ENCODE results near the gene TWF2. TPM values are rescaled to one million over a fixed set of nuclear protein-coding genes. Genes with fewer than 3 reads are reported as not detected.

TWF2 gene
- total RNA-seq, 1 experiment from 2014 or later, result 59.7 TPM

DNA sequence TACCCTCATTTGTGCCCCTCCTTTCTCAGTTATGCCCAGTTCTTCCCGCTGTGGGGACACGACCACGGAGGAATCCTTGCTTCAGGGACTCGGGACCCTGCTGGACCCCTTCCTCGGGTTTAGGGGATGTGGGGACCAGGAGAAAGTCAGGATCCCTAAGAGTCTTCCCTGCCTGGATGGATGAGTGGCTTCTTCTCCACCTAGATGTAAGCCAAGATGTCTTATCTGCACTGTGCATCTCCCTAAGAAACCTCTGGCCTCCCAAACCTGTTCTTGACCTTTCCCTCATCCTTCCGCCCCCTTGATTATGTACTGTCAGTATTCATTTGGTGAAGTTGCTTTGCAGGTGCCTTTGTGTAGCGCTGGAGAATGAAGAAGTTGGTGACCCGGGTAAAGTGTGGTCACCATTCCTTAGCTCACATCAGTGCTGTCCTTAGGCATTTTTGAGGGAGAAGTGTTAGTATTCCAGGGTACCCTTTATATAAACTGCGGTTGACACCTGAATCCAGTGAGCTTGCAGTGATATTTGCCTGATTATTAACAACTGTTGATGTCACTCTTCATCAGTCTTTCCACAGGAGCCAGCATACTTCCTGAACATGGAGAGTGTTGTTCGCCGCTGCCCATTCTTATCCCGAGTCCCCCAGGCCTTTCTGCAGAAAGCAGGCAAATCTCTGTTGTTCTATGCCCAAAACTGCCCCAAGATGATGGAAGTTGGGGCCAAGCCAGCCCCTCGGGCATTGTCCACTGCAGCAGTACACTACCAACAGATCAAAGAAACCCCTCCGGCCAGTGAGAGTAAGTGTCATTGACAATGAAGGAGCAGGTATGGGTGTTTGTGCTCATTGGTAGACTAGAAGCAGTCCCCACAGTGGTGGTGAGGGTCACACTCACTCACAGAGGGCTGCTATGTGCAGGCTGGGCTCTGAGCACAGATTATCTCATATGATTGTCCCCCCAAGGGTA, 40.0 kb downstream of the TWF2 start:
- no peak for DNase-seq (ENCODE audit: low read depth, low spot score)
- in situ Hi-C loops (cut with HindIII; ENCODE audit: low pct_unique_long_range_greater_than_20kb, low sequenced_read_pairs), result no loop called here

DNA sequence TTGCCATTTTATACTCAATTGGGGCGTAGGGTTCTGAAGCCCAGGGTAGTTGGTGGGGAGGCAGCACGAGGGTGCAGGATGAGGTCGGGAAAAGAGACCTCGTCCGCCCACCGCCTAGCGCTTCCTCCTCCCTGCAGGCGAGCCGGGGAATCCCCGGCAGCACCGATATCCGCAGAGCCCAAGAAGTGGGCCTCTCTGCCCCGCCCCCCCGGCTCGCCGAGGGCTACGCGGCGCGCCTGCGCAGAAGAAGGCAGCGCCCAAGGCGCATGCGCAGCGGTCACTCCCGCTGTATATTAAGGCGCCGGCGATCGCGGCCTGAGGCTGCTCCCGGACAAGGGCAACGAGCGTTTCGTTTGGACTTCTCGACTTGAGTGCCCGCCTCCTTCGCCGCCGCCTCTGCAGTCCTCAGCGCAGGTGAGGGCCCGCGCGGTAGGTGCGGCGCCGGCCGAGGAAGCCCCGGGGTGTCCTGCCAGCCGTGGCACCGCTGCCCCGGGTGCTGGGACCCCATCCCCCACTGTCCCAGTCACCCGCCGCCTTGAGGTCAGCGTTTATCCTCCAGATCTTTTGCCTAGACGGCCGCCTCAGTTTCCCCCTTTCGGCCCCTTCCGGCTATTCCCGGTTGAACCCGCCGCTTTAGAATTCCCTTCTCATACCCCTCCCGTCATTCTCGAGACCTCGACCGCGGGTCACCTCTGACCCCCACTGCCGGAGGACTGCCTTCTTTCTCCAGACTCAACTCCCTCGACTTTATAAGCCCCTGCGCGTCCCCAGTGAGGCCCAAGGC, 40.9 kb downstream of the TWF2 start, which contains the start of gene ALAS1:
Gene ALAS1 (plus strand): TSS at position 319 of the 784 bp plus-strand sequence. CDS start 1,082 bp downstream, outside the sequence.
- in situ Hi-C loops (cut with HindIII; ENCODE audit: low pct_unique_long_range_greater_than_20kb, low sequenced_read_pairs), result no loop called here
- DNase-seq (ENCODE audit: low read depth, low spot score), result peak; percentile 87

DNA sequence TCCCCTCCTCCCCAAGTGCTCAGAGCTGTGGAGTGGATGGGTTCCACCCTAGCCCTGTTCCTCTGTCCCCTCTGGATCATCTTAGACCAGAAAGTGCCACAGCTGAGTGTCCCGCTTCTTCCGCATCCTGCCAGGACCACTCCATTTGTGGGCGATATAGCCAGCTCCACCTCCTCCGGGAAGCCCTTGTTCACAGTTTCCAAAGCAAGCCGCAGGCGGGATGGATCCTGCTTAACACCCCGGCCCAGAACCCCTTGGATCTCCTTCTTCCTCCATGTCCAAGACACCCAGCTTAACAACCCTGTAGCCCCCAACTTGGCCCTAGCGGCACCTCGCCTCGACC, 41.5 kb downstream of the TWF2 start:
- in situ Hi-C loops (cut with HindIII; ENCODE audit: low pct_unique_long_range_greater_than_20kb, low sequenced_read_pairs), result no loop called here
- DNase-seq (ENCODE audit: low read depth, low spot score), result no peak

DNA sequence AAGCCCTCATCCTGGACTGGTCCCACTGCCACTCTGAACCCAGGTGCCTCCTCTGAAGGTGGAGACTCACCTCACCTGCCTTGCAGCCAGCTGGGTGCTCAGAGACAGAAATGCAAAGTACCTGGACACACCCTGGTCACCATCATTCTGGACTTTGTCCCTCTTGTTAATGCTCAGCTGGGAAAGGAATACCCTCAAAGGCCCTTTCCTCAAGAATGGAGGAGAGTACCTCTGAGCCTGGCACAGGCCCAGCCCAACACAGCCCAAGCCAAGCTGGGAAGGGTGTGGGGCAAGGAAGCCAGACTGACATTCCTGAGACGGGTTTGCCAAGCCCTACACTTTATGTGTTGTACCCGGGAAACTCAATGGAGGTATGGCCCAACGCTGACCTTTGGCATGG, 42.0 kb downstream of the TWF2 start:
- no peak for DNase-seq (ENCODE audit: low read depth, low spot score)
- in situ Hi-C loops (cut with HindIII; ENCODE audit: low pct_unique_long_range_greater_than_20kb, low sequenced_read_pairs), result no loop called here

DNA sequence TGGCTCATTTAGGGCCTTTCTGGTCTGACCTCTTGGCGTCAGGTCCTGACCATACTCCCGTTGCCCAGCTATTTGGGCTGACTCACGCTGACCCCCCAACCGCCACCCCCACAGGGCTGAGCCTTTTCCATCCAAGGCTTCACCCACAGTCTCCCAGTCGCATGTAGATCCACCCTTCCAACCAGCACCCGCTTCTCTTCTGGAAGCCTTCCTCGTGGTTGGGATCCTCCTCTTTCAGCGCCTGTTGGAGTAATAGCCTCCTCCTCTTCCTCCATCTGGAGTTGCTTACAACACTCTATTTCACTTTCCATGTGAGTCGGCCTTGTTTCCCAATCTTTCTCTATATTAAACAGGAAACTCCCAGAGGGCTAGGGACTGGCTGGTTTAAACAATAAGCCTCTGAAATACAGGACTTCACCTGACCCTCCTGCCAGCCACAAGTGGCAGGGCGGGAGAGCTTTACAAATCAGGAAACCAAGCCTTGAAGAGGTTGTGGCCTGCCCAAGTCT, 43.1 kb downstream of the TWF2 start:
- DNase-seq (ENCODE audit: low read depth, low spot score), result peak; percentile 89
- in situ Hi-C loops (cut with HindIII; ENCODE audit: low pct_unique_long_range_greater_than_20kb, low sequenced_read_pairs), result no loop called here

DNA sequence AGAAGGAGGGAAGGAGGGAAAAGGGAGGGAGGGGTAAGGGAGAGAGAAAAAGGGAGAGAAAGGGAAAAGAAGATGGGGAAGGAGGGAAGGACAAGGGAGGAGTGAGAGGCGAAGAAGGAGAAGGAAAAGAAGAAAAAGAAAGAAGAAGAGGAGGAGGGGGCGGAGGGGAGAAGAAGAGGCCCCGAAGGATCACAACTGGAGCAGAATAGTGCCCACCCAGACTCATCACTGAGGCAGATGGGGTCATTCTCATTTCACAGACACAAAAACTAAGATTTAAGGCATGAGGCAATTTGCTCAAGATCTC, 43.7 kb downstream of the TWF2 start:
- in situ Hi-C loops (cut with HindIII; ENCODE audit: low pct_unique_long_range_greater_than_20kb, low sequenced_read_pairs), result no loop called here
- DNase-seq (ENCODE audit: low read depth, low spot score), result no peak

DNA sequence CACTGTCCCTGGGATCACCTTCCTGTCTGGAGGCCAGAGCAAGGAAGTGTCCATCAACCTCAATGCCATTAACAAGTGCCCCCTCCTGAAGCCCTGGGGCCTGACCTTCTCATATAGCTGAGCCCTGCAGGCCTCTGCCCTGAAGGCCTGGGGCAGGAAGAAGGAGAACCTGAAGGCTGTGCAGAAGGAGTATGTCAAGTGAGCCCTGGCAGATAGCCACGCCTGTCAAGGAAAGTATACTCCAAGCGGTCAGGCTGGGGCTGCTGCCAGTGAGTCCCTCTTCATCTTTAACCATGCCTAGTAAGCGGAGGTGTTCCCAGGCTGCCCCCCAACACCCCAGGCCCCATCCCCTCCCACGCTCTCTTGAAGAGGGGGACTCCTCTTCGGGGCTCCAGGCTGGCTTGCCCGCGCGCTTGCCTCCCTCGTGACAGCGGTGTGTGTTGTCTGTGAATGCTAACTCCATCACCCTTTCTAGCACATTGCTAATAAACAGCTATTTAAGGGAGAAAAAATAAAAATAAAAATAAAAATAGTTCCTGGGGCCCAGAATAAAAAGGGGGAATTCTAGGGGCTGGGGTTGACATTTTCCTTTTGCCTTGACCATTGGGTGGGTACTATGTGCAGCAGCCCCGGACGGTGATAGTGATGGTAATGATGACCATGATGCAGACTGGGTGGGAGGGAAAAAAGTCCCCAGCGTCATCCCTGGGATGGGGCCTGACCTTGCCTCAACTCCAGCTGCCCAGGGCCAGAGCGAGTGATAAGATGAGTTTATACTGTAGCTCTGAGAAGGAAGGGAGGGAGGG, 44.3 kb downstream of the TWF2 start:
- no peak for DNase-seq (ENCODE audit: low read depth, low spot score)
- in situ Hi-C loops (cut with HindIII; ENCODE audit: low pct_unique_long_range_greater_than_20kb, low sequenced_read_pairs), result no loop called here

DNA sequence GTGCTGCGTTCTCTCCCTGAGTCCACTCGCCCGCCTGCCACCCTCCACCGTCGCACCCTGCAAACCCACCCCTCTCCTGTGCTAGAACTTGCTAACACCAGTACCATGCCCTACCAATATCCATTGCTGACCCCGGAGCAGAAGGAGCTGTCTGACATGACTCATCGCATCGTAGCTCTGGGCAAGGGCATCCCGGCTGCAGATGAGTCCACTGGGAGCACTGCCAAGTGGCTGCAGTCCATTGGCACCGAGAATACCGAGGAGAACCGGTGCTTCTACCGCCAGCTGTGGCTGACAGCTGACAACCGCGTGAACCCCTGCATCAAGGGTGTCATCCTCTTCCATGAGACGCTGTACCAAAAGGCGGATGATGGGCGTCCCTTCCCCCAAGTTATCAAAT, 45.9 kb downstream of the TWF2 start:
- DNase-seq (ENCODE audit: low read depth, low spot score), result no peak
- in situ Hi-C loops (cut with HindIII; ENCODE audit: low pct_unique_long_range_greater_than_20kb, low sequenced_read_pairs), result no loop called here

DNA sequence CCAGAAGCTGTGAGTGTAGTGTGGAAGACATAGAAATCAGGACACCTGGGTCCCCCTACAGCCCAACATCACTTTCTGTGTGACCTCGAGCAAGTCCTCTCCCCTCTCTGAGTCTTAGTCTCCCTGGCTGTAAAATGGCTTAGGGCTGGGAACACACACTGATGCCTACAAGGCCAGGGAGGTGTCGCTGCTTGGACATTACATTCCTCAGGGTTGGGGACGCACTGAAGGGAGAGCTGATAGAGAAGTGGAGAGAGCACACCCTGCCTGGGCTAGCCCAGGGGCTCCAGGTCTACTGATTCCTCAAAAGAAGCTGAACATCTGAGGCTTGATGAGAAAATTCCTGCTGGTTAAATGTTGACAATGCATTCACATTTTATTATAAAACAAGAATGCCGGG, 47.3 kb downstream of the TWF2 start:
- no peak for DNase-seq (ENCODE audit: low read depth, low spot score)
- in situ Hi-C loops (cut with HindIII; ENCODE audit: low pct_unique_long_range_greater_than_20kb, low sequenced_read_pairs), result no loop called here

DNA sequence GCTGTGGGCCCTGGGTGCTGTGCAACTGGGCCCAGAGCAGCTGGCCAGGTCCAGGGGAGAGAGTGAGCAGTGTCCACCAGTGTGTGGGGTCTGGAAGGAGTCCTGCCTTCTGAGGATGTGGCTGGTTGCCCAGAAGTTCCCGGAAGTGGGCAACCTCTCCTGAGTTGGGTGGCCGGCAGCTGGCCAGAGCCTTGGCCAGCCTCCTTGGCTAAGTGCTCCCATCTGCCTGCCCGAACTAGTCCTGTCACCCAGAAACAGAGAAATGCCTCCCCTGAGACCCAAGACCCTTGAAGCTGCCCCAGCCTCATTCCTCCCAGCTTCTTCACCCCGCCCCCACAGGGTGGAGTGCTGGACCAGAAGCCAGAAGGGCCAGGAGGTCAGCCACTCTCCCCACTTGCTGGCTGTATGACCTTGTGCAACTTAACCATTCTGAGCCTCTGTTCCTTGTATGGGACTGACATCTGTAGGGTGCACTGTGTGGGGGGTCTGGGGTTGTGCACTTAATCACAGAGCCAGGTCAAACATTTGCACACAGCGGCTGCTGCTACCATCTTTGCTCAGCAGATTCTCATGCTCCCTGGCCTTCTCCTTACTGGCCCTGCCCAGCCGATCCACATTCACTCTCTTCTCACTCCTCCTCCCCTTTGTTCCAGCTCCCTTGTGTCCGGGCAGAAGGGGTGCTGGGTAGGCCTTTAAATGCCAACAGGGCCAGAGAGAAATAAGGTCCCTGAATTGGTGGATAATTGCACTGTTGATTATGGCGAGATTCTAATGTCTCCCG, 48.5 kb downstream of the TWF2 start:
- no peak for DNase-seq (ENCODE audit: low read depth, low spot score)
- in situ Hi-C loops (cut with HindIII; ENCODE audit: low pct_unique_long_range_greater_than_20kb, low sequenced_read_pairs), result no loop called here

DNA sequence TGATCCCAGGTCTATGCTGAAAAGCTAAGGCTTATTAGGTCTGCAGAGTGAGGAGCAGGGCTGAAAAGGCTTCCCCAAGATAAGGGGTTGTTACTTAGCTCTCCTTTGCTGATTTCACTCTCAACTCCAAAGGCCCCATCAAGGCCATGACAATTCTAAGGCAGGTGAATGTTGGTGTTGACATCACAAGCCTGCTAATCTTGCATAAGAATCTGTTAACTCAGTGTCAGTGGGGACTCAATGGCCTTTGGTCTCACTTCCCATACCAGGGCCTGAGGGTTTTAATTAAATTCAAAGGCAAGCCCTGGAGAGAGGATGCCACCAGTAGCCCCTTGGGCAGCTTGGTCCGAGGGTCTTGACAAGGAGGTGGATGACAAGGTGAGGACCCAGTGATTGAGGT, 50.4 kb downstream of the TWF2 start:
- in situ Hi-C loops (cut with HindIII; ENCODE audit: low pct_unique_long_range_greater_than_20kb, low sequenced_read_pairs), result no loop called here
- DNase-seq (ENCODE audit: low read depth, low spot score), result no peak

DNA sequence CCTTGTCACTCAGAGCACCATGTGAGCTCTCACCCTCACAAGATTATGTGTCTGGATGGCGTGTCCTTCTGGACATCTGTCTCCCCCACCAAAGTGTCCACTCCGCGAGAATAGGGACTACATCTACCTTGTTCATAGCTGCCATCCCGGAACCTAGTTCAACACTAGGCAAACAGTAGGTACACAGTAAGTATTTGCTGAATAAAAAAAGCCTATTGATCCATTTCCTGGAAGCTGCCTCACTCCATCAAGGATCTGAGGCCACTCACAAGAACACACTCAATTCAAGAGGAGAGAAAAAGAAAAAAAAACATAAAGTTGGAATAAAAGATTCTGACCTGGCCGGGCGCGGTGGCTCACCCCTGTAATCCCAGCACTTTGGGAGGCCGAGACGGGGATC, 52.2 kb downstream of the TWF2 start:
- in situ Hi-C loops (cut with HindIII; ENCODE audit: low pct_unique_long_range_greater_than_20kb, low sequenced_read_pairs), result no loop called here
- no peak for DNase-seq (ENCODE audit: low read depth, low spot score)

DNA sequence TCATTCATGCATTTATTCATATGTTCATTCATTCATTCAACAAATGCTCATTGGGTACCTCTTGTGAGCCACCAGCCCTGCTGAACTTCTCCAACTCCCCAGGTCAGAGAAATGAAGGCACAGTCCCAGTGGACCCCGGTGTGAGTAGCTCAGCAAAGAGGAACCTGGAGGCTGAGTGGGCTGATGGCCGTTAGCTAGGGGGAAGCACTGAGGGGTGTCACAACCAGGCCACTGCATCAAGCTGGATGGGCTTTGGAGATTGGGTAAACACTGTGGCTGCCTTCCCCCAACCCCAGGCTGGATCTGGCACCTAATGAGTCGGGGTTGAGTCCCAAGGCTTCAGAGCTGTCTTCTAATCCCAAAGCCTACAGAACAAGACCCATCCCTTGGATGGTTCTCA, 53.1 kb downstream of the TWF2 start:
- no peak for DNase-seq (ENCODE audit: low read depth, low spot score)
- in situ Hi-C loops (cut with HindIII; ENCODE audit: low pct_unique_long_range_greater_than_20kb, low sequenced_read_pairs), result no loop called here

DNA sequence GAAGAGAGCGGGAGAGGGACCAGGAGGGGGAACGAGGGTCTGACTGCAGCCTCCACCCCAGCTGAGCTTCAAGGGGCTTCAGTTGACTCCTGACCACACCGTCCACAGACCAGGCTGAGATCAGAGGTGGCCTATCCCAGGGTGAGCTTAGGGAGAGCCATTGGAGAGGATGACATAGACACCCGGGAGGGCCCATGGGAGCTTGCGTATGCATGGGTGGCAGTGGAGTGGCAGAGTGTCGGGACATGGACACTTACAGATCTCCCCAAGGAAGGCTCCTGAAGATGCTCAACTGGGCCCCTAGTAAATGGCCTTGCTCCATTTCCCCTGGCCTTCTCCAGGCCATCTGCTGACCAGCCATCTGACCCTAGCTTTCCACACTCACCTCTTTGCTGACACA, 53.6 kb downstream of the TWF2 start:
- in situ Hi-C loops (cut with HindIII; ENCODE audit: low pct_unique_long_range_greater_than_20kb, low sequenced_read_pairs), result no loop called here
- no peak for DNase-seq (ENCODE audit: low read depth, low spot score)

DNA sequence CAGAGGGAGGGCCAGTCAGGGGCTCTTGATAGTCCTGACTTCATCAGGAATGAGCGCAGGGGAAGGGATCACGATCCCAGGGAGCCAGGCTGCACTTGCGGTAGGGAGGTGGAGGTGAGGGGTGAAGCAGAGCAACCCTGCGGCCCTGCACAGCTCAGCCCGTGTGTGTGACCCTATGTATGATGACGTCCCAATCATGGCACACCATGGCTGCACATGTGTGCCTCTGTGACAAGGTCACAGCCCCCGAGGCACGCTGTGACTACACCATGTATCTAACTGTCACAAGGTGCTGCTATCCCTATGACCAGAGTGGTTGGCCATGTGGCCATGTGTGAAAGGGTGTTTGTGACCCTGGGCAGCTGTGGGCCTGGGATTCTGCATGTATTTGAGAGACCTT, 54.3 kb downstream of the TWF2 start:
- in situ Hi-C loops (cut with HindIII; ENCODE audit: low pct_unique_long_range_greater_than_20kb, low sequenced_read_pairs), result no loop called here
- DNase-seq (ENCODE audit: low read depth, low spot score), result no peak

DNA sequence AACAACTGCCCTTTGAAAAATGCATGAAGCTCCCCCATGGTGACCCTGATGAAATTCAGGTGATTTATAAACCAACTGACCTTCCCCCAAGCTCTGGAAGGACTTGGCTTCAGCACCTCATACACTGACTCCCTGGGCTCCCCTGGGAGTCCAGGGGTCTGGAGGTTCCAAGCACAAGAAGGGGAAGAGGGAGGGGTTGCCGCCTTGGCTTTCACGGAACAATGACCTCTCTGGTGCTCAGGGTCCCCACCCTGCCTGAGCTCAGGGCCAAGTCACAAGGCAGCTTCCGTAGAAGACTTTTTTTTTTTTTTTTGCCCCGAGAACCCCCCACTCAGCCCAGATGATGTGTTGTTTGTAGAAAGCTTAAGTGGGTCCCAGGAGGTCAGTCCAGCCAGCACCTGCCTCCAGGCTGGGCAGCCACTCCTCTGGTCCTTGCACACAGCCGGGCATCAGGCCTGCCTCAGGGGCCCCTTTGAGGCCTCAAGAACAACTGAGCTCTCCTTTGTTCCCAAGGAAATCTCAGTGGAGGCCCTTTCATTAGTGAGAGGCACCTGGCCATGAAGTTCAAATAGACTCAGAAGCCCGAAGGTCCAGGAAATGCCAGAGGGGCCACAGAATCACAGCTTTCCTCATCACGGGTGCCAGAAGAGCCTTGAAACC, 55.0 kb downstream of the TWF2 start:
- in situ Hi-C loops (cut with HindIII; ENCODE audit: low pct_unique_long_range_greater_than_20kb, low sequenced_read_pairs), result no loop called here
- no peak for DNase-seq (ENCODE audit: low read depth, low spot score)

DNA sequence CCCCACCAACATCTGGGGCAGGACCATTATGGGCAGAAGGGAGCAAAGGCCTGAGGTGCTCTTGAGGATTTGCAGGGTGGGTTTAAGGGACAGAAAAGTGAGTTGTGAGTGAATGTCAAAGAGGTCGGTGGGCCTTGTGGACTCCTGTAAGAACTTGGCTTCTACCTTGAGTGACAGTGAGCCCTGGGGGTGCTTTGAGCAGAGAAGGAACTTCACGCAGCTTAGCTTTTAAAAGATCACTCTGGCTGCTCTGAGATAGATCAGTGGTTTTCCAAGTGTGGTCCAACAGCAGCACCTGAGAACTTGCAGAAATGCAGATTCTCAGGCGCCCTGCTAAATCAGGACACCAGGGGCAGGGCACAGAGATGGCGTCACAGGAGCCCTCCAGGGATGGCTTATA, 56.3 kb downstream of the TWF2 start:
- in situ Hi-C loops (cut with HindIII; ENCODE audit: low pct_unique_long_range_greater_than_20kb, low sequenced_read_pairs), result no loop called here
- DNase-seq (ENCODE audit: low read depth, low spot score), result no peak
